IMR-90 (cell line): Measurements from ENCODE around the gene NPRL2. TPM values are rescaled to one million over a fixed set of nuclear protein-coding genes. Genes with fewer than 3 reads are reported as not detected.
A peak's percentile ranks its signal among the peaks of the same experiment; 100 is the strongest.

Source experiments
- ATAC-seq: fragments of 200-7000 bp; cut with Tn5 transposase; 2 replicates; pipeline ENCODE4 v1.9.1; 2020; ENCODE audit warnings: low read depth, mild to moderate bottlenecking, moderate library complexity
- BruUV-seq: library from RNA; stranded (reverse); fragments of 400-500 nt; replicated peaks from 2 replicates; lab custom pipeline; 2021; lab: Mats Ljungman, UMichigan
- CTCF ChIA-PET: fragments of 300-600 bp; formaldehyde crosslinking; extraction: SDS; loops from one replicate; lab custom pipeline; 2021; ENCODE audit warnings: antibody characterized with exemption; lab: Yijun Ruan, JAX
- POLR2A ChIA-PET: fragments of 300-600 bp; sonication (Branson Sonifier 250); formaldehyde crosslinking; loops from one replicate; lab custom pipeline; 2022; ENCODE audit warnings: antibody characterized with exemption; ENCODE audit not compliant: unreplicated experiment; lab: Charles Lee
- DNase-seq: peaks from one replicate; pipeline ENCODE4 v3.0.0; 2013
- H2AFZ ChIP-seq: replicated peaks from 2 replicates; pipeline ENCODE3; 2013; ENCODE audit warnings: low read length, mild to moderate bottlenecking; ENCODE audit not compliant: poor library complexity
- H2AK5ac ChIP-seq: 2 replicates; pipeline ENCODE4 v1.6.1; 2013; ENCODE audit warnings: low read depth, low read length, inconsistent platforms
- H2AK9ac ChIP-seq: replicated peaks from 2 replicates; pipeline ENCODE3; 2013; ENCODE audit warnings: mild to moderate bottlenecking, low read depth, low read length, moderate library complexity; ENCODE audit not compliant: poor library complexity
- H2BK120ac ChIP-seq: 2 replicates; pipeline ENCODE4 v1.6.1; 2013; ENCODE audit warnings: low read depth, low read length, inconsistent platforms
- H2BK15ac ChIP-seq: 3 replicates; pipeline ENCODE4 v1.6.1; 2013; ENCODE audit warnings: low read depth, low read length, inconsistent platforms
- H2BK20ac ChIP-seq: 2 replicates; pipeline ENCODE4 v1.6.1; 2013; ENCODE audit warnings: low read depth, mild to moderate bottlenecking, inconsistent platforms, low read length, moderate library complexity
- H2BK5ac ChIP-seq: 2 replicates; pipeline ENCODE4 v1.6.1; 2013; ENCODE audit warnings: mild to moderate bottlenecking, low read depth, low read length, inconsistent platforms; ENCODE audit not compliant: poor library complexity, severe bottlenecking
- H3K14ac ChIP-seq: replicated peaks from 2 replicates; pipeline ENCODE4 v1.6.1; 2013; ENCODE audit warnings: low read depth, low read length, inconsistent platforms
- H3K18ac ChIP-seq: 2 replicates; pipeline ENCODE4 v1.6.1; 2013; ENCODE audit warnings: low read depth, low read length, control low read depth
- H3K23ac ChIP-seq: 2 replicates; pipeline ENCODE4 v1.6.1; 2013; ENCODE audit warnings: low read depth, low read length, inconsistent platforms
- H3K27ac ChIP-seq: 2 replicates; pipeline ENCODE4 v1.5.1; 2013; ENCODE audit warnings: mild to moderate bottlenecking, control low read depth, low read length; ENCODE audit not compliant: insufficient read depth
- H3K27me3 ChIP-seq: 2 replicates; pipeline ENCODE4 v1.6.1; 2013; ENCODE audit warnings: low read length; ENCODE audit not compliant: control insufficient read depth, insufficient read depth
- H3K36me3 ChIP-seq: 2 replicates; pipeline ENCODE4 v1.6.1; 2013; ENCODE audit warnings: low read length, mixed read lengths; ENCODE audit not compliant: control insufficient read depth, insufficient read depth
- H3K4ac ChIP-seq: 2 replicates; pipeline ENCODE4 v1.6.1; 2013; ENCODE audit warnings: low read depth, low read length, inconsistent platforms
- H3K4me1 ChIP-seq: 2 replicates; pipeline ENCODE4 v1.6.1; 2013; ENCODE audit warnings: low read length, mixed read lengths; ENCODE audit not compliant: control insufficient read depth, insufficient read depth
- H3K4me2 ChIP-seq: 2 replicates; pipeline ENCODE4 v1.6.1; 2013; ENCODE audit warnings: low read depth, mild to moderate bottlenecking, control low read depth, low read length, moderate library complexity
- H3K4me3 ChIP-seq: 2 replicates; pipeline ENCODE4 v1.5.1; 2013; ENCODE audit warnings: low read depth, mild to moderate bottlenecking, control low read depth, low read length, moderate library complexity; ENCODE audit not compliant: insufficient read depth
- H3K56ac ChIP-seq: 2 replicates; pipeline ENCODE4 v1.6.1; 2013; ENCODE audit warnings: low read length, inconsistent platforms; ENCODE audit not compliant: insufficient read depth; ENCODE audit errors: extremely low read depth
- H3K79me1 ChIP-seq, 2 experiments: 2 replicates each; pipeline ENCODE4 v1.6.1; 2013; ENCODE audit warnings: low read length in 2 of 2, inconsistent platforms in 1 of 2, low read depth in 1 of 2
- H3K9ac ChIP-seq: 2 replicates; pipeline ENCODE4 v1.6.1; 2013; ENCODE audit warnings: low read depth, low read length, control low read depth
- H3K9me1 ChIP-seq: 2 replicates; pipeline ENCODE4 v1.6.1; 2013; ENCODE audit warnings: low read length, inconsistent platforms; ENCODE audit not compliant: insufficient read depth
- H3K9me3 ChIP-seq: 2 replicates; pipeline ENCODE4 v1.6.1; 2013; ENCODE audit warnings: low read length; ENCODE audit not compliant: control insufficient read depth, insufficient read depth
- H4K20me1 ChIP-seq: 2 replicates; pipeline ENCODE4 v1.6.1; 2013; ENCODE audit warnings: low read length, inconsistent platforms; ENCODE audit not compliant: insufficient read depth
- H4K5ac ChIP-seq: 2 replicates; pipeline ENCODE4 v1.6.1; 2013; ENCODE audit warnings: mild to moderate bottlenecking, low read depth, low read length, control low read depth
- H4K8ac ChIP-seq, 2 experiments: 2 replicates each; pipeline ENCODE4 v1.6.1; 2013; ENCODE audit warnings: low read depth in 2 of 2, low read length in 2 of 2, control low read depth in 1 of 2, inconsistent platforms in 1 of 2
- H4K91ac ChIP-seq: 2 replicates; pipeline ENCODE4 v1.6.1; 2013; ENCODE audit warnings: low read depth, low read length, inconsistent platforms; ENCODE audit not compliant: insufficient read depth
- CEBPB ChIP-seq: IDR thresholded peaks from 2 replicates; pipeline ENCODE4 v1.6.1; 2012; ENCODE audit warnings: low read depth, low read length, improper control_type of control experiment
- CHD1 ChIP-seq: IDR thresholded peaks from 2 replicates; pipeline ENCODE4 v1.6.1; 2012; ENCODE audit warnings: low read depth, low read length, improper control_type of control experiment
- CTCF ChIP-seq: conservative IDR thresholded peaks from 2 replicates; pipeline ENCODE4 v1.5.1; 2012; ENCODE audit warnings: mild to moderate bottlenecking, low read depth, low read length, improper control_type of control experiment
- ELK1 ChIP-seq: fragments of 150-350 bp; IDR thresholded peaks from 2 replicates; pipeline ENCODE4 v1.6.1; 2016; ENCODE audit warnings: low read depth, mild to moderate bottlenecking, low read length, moderate library complexity, borderline replicate concordance
- FOS ChIP-seq: fragments of 150-350 bp; IDR thresholded peaks from 2 replicates; pipeline ENCODE4 v1.6.1; 2016; ENCODE audit warnings: low read depth, low read length
- MAZ ChIP-seq: IDR thresholded peaks from 2 replicates; pipeline ENCODE4 v1.6.1; 2012; ENCODE audit warnings: low read depth, mild to moderate bottlenecking, low read length, improper control_type of control experiment, moderate library complexity, borderline replicate concordance
- MXI1 ChIP-seq: IDR thresholded peaks from 2 replicates; pipeline ENCODE4 v1.6.1; 2012; ENCODE audit warnings: low read depth, mild to moderate bottlenecking, low read length, moderate library complexity, borderline replicate concordance
- POLR2A ChIP-seq: IDR thresholded peaks from 2 replicates; pipeline ENCODE4 v1.6.1; 2012; ENCODE audit warnings: mild to moderate bottlenecking, low read depth, low read length
- RAD21 ChIP-seq: IDR thresholded peaks from 2 replicates; pipeline ENCODE4 v1.6.1; 2012; ENCODE audit warnings: low read length, improper control_type of control experiment
- RCOR1 ChIP-seq: IDR thresholded peaks from 2 replicates; pipeline ENCODE4 v1.6.1; 2012; ENCODE audit warnings: mild to moderate bottlenecking, low read length, improper control_type of control experiment; ENCODE audit not compliant: insufficient replicate concordance
- SMC3 ChIP-seq: fragments of 150-350 bp; IDR thresholded peaks from 2 replicates; pipeline ENCODE4 v1.6.1; 2016; ENCODE audit warnings: low read depth, mild to moderate bottlenecking, antibody characterized with exemption, low read length, moderate library complexity
- USF2 ChIP-seq: fragments of 150-350 bp; IDR thresholded peaks from 2 replicates; pipeline ENCODE4 v1.6.1; 2017; ENCODE audit warnings: mild to moderate bottlenecking, antibody characterized with exemption, low read length, low read depth
- WGBS, 2 experiments: methylation state at CpG; one replicate each; pipeline versions ENCODE4 v1.1.5 to v1.1.7; 2013; ENCODE audit warnings: missing lambda C conversion rate in 2 of 2; ENCODE audit not compliant: insufficient read length in 1 of 2; ENCODE audit errors: extremely low coverage in 2 of 2; 5-methylcytosine and 5-hydroxymethylcytosine counted together
- dilution Hi-C: fragments of 300-500 bp; cut with HindIII; formaldehyde crosslinking; loops from one replicate; pipeline ENCODE4 v1.14.3; 2018; ENCODE audit warnings: low sequenced_read_pairs; ENCODE audit not compliant: unreplicated experiment
- in situ Hi-C: fragments of 300-500 bp; cut with MboI; formaldehyde crosslinking; loops from 3 replicates; pipeline ENCODE4 v1.14.3; 2019; ENCODE audit warnings: low sequenced_read_pairs, inconsistent platforms, mixed read lengths
- intact Hi-C: fragments of 100-400 bp; cut with micrococcal nuclease; formaldehyde crosslinking; loops from 2 replicates; pipeline ENCODE4 v1.10.0; 2022
- polyA plus RNA-seq, 3 experiments: library from polyadenylated mRNA; depleted of rRNA; stranded (reverse); fragments of >200 nt; gene quantifications; 2 replicates each; pipeline ENCODE4 v1.2.3, GENCODE V29; 2012; ENCODE audit warnings: low replicate concordance in 1 of 3
- total RNA-seq: library from RNA; depleted of rRNA; stranded (reverse); fragments of >200 nt; gene quantifications from 2 replicates; pipeline ENCODE4 v1.2.3, GENCODE V29; 2012

The NPRL2 gene
- total and polyA plus RNA-seq, 2 of the 4 experiments (the other 2 are of a cell fraction) = 38.3 to 38.7 TPM

GRCh38 chr3:50299638-50299928 is 51.0 kb downstream of the NPRL2 start:
- Histone ChIP-seq H3K4me1 (peaks cover 13% of the 10 kb centered on the region), H3K56ac (peak overlapping the region; percentile 41), H2BK20ac (peak overlapping the region; percentile 15; the same call in 1 of the 2 replicates), H2BK15ac (peak overlapping the region; percentile 18; the same call in 1 of the 3 replicates), H3K23ac (peak overlapping the region; percentile 73), H2AFZ (peak overlapping the region; percentile 95), H4K5ac (peak overlapping the region; percentile 16; the same call in 1 of the 2 replicates), H2AK9ac (peak overlapping the region; percentile 90), H3K27me3 (no peaks in the 10 kb centered on the region), H4K91ac (peak overlapping the region; percentile 30), H3K36me3 (no peaks in the 10 kb centered on the region), H4K8ac (peak overlapping the region; percentile 46 to 80; a peak in 3 of 4 replicates), H3K14ac (peak overlapping the region; percentile 7), H3K9me3 (no peaks in the 10 kb centered on the region), H2BK120ac (0 out of 2 replicates have a peak overlapping the region, but pooled peaks have one; percentile 7), H3K27ac (peak overlapping the region; percentile 63), H2BK5ac (peak overlapping the region; percentile 61), H2AK5ac (peak overlapping the region; percentile 59), H4K20me1 (no peaks in the 10 kb centered on the region), H3K9me1 (peaks cover 19% of the 10 kb centered on the region), H3K4ac (peak overlapping the region; percentile 68), H3K79me1 (peaks cover 13 to 29% of the 10 kb centered on the region in 2 experiments; a peak in 3 of 4 replicates), H3K4me2 (peak overlapping the region; percentile 92), H3K4me3 (peak overlapping the region; percentile 59), H3K9ac (peak overlapping the region; percentile 71), H3K18ac (peak overlapping the region; percentile 33)
- CTCF ChIA-PET = interaction anchor here (1.9 kb wide), 1 partner anchor 24 kb away, joined by 4 read pairs; no protein-coding TSS in a partner anchor
- dilution Hi-C loops = no loop called here
- DNase-seq = no peak
- ATAC-seq = no peak
- no TSS peak for BruUV-seq
- intact Hi-C loops = no loop called here
- POLR2A ChIA-PET = interaction anchor here (0.7 kb wide), 1 partner anchor 16 kb away, joined by 15 read pairs; no protein-coding TSS in a partner anchor
- TF ChIP-seq CTCF (no peak), RCOR1 (no peak), RAD21 (no peak), MXI1 (no peak), CEBPB (no peak), POLR2A (no peak), USF2 (no peak), ELK1 (no peak), FOS (no peak), MAZ (no peak), CHD1 (no peak), SMC3 (no peak)
- in situ Hi-C loops = no loop called here
- 0% methylated on average over 12 of the region's 12 CpGs; no CpG with 5 or more reads in 1 of the 2 experiments for WGBS, 2 experiments
